H1 (cell line): ENCODE data around the gene HSPA12A. TPM values are rescaled to one million over a fixed set of nuclear protein-coding genes. Genes with fewer than 3 reads are reported as not detected.

Experiments used
- CTCF ChIA-PET: fragments of 300-600 bp; sonication (Branson Sonifier 250); formaldehyde crosslinking; loops from one replicate; lab custom pipeline; 2021; ENCODE audit not compliant: partially characterized antibody; lab: Charles Lee
- POLR2A ChIA-PET: fragments of 300-600 bp; sonication (Branson Sonifier 250); formaldehyde crosslinking; loops from one replicate; lab custom pipeline; 2021; ENCODE audit warnings: inconsistent platforms; ENCODE audit not compliant: partially characterized antibody; lab: Charles Lee
- DNase-seq, 2 experiments: peaks; one replicate each; pipeline versions ENCODE4 v3.0.0 to v3.0.0-alpha.2; 2010 to 2022; ENCODE audit warnings: low spot score in 2 of 2, low read depth in 1 of 2, mixed read lengths in 1 of 2
- FAIRE-seq: peaks from 2 replicates; lab custom pipeline; 2011; peaks lifted over from hg19 to GRCh38; lab: Jason Lieb, UNC
- H2AFZ ChIP-seq: 2 replicates; pipeline ENCODE4 v1.8.1; 2012; ENCODE audit warnings: low read length, inconsistent platforms
- H2AK5ac ChIP-seq: 2 replicates; pipeline ENCODE4 v1.6.1; 2013; ENCODE audit warnings: low read depth, low read length
- H2BK120ac ChIP-seq: replicated peaks from 2 replicates; pipeline ENCODE3; 2013; ENCODE audit warnings: low read depth, low read length, inconsistent platforms
- H2BK12ac ChIP-seq: 2 replicates; pipeline ENCODE4 v1.6.1; 2013; ENCODE audit warnings: low read depth, low read length
- H2BK15ac ChIP-seq: 2 replicates; pipeline ENCODE4 v1.6.1; 2013; ENCODE audit warnings: low read length
- H2BK20ac ChIP-seq: 2 replicates; pipeline ENCODE4 v1.6.1; 2013; ENCODE audit warnings: low read length
- H2BK5ac ChIP-seq: 2 replicates; pipeline ENCODE4 v1.6.1; 2013; ENCODE audit warnings: low read depth, low read length
- H3K14ac ChIP-seq: 2 replicates; pipeline ENCODE4 v1.6.1; 2013; ENCODE audit warnings: inconsistent platforms; ENCODE audit not compliant: insufficient read length
- H3K18ac ChIP-seq: 2 replicates; pipeline ENCODE4 v1.6.1; 2013; ENCODE audit warnings: low read length; ENCODE audit errors: extremely low read depth
- H3K23ac ChIP-seq: 2 replicates; pipeline ENCODE4 v1.6.1; 2013; ENCODE audit warnings: inconsistent platforms; ENCODE audit not compliant: insufficient read length
- H3K23me2 ChIP-seq: 2 replicates; pipeline ENCODE4 v1.6.1; 2013; ENCODE audit warnings: low read depth, low read length
- H3K27ac ChIP-seq: 2 replicates; pipeline ENCODE4 v1.6.1; 2011; ENCODE audit warnings: low read depth, low read length, inconsistent platforms
- H3K27me3 ChIP-seq, 4 experiments: replicated peaks in 1 of 4; 1 replicate in 1 of 4; 2 replicates in 3 of 4; pipeline versions ENCODE4 v1.6.1 to v1.8.1; 2011 to 2013; ENCODE audit warnings: low read length in 3 of 4, mild to moderate bottlenecking in 3 of 4, inconsistent platforms in 2 of 4, mixed read lengths in 2 of 4, moderate library complexity in 1 of 4; ENCODE audit not compliant: control insufficient read depth in 3 of 4, insufficient read depth in 3 of 4; ENCODE audit errors: extremely low read depth in 1 of 4
- H3K36me3 ChIP-seq, 4 experiments: 2 replicates each; pipeline versions ENCODE4 v1.6.1 to v1.8.1; 2011 to 2013; ENCODE audit warnings: mild to moderate bottlenecking in 4 of 4, low read length in 3 of 4, moderate library complexity in 2 of 4, control low read depth in 1 of 4, inconsistent platforms in 1 of 4; ENCODE audit not compliant: insufficient read depth in 4 of 4, control insufficient read depth in 2 of 4
- H3K4ac ChIP-seq: replicated peaks from 2 replicates; pipeline ENCODE3; 2013; ENCODE audit warnings: low read length, low read depth, mixed read lengths, inconsistent platforms; ENCODE audit not compliant: insufficient read length
- H3K4me1 ChIP-seq, 4 experiments: replicated peaks in 1 of 4; 1 replicate in 1 of 4; 2 replicates in 3 of 4; pipeline versions ENCODE4 v1.6.1 to v1.8.1; 2011 to 2013; ENCODE audit warnings: low read length in 3 of 4, inconsistent platforms in 2 of 4, mixed read lengths in 1 of 4; ENCODE audit not compliant: insufficient read depth in 4 of 4, control insufficient read depth in 3 of 4
- H3K4me2 ChIP-seq, 2 experiments: 2 replicates each; pipeline versions ENCODE4 v1.6.1 to v1.8.1; 2011 to 2013; ENCODE audit warnings: low read depth in 2 of 2, low read length in 2 of 2, control low read depth in 1 of 2, inconsistent platforms in 1 of 2, mild to moderate bottlenecking in 1 of 2; ENCODE audit not compliant: insufficient read depth in 1 of 2
- H3K4me3 ChIP-seq, 4 experiments: fragments of 200-600, 300-600 bp in 1 of 4; sonication (generic), shearing (Covaris generic), sonication (Bioruptor Twin) in 1 of 4; 2 replicates each; pipeline versions ENCODE4 v1.5.1 to v1.8.1; 2011 to 2016; ENCODE audit warnings: low read length in 4 of 4, low read depth in 3 of 4, control low read depth in 2 of 4, inconsistent platforms in 2 of 4, mild to moderate bottlenecking in 2 of 4, mixed read lengths in 1 of 4, moderate library complexity in 1 of 4; ENCODE audit not compliant: insufficient read depth in 2 of 4; ENCODE audit errors: extremely low read depth in 1 of 4
- H3K56ac ChIP-seq: replicated peaks from 2 replicates; pipeline ENCODE3; 2013; ENCODE audit warnings: low read depth, mild to moderate bottlenecking, mixed read lengths, low read length, inconsistent platforms; ENCODE audit not compliant: insufficient read length
- H3K79me1 ChIP-seq: 2 replicates; pipeline ENCODE4 v1.6.1; 2013; ENCODE audit warnings: low read depth, low read length, control low read depth
- H3K79me2 ChIP-seq, 2 experiments: 2 replicates each; pipeline versions ENCODE4 v1.6.1 to v1.8.1; 2012 to 2013; ENCODE audit warnings: low read length in 2 of 2, mild to moderate bottlenecking in 2 of 2, inconsistent platforms in 1 of 2; ENCODE audit not compliant: insufficient read depth in 2 of 2, control insufficient read depth in 1 of 2
- H3K9ac ChIP-seq, 4 experiments: replicated peaks in 1 of 4; 1 replicate in 1 of 4; 2 replicates in 3 of 4; pipeline versions ENCODE4 v1.6.1 to v1.8.1; 2011 to 2013; ENCODE audit warnings: low read depth in 3 of 4, low read length in 3 of 4, control low read depth in 2 of 4, mild to moderate bottlenecking in 2 of 4, moderate library complexity in 2 of 4, inconsistent platforms in 1 of 4; ENCODE audit errors: extremely low read depth in 1 of 4
- H3K9me3 ChIP-seq, 2 experiments: 2 replicates each; pipeline versions ENCODE4 v1.6.1 to v1.8.1; 2012 to 2013; ENCODE audit warnings: mild to moderate bottlenecking in 2 of 2, moderate library complexity in 2 of 2, control low read depth in 1 of 2, inconsistent platforms in 1 of 2, low read depth in 1 of 2, low read length in 1 of 2, mixed read lengths in 1 of 2; ENCODE audit not compliant: insufficient read depth in 2 of 2
- H4K20me1 ChIP-seq, 2 experiments: replicated peaks in 1 of 2; 2 replicates each; pipeline versions ENCODE3 to v1.8.1; 2011 to 2013; ENCODE audit warnings: inconsistent platforms in 2 of 2, low read length in 2 of 2, mild to moderate bottlenecking in 1 of 2; ENCODE audit not compliant: insufficient read depth in 2 of 2, control insufficient read depth in 1 of 2
- H4K5ac ChIP-seq: 2 replicates; pipeline ENCODE4 v1.6.1; 2013; ENCODE audit warnings: low read length, low read depth, mixed read lengths, inconsistent platforms; ENCODE audit not compliant: insufficient read length
- H4K8ac ChIP-seq: 2 replicates; pipeline ENCODE4 v1.8.0; 2013; ENCODE audit warnings: mild to moderate bottlenecking, moderate library complexity, low read length, inconsistent platforms; ENCODE audit not compliant: insufficient read depth; ENCODE audit errors: extremely low read depth
- H4K91ac ChIP-seq: replicated peaks from 2 replicates; pipeline ENCODE3; 2013; ENCODE audit warnings: low read length, mixed read lengths, inconsistent platforms; ENCODE audit not compliant: insufficient read length
- BCL11A ChIP-seq, 2 experiments: IDR thresholded peaks; one replicate each; pipeline ENCODE4 v1.6.1; 2011; ENCODE audit warnings: low read depth in 2 of 2, low read length in 2 of 2, mild to moderate bottlenecking in 2 of 2
- RFX5 ChIP-seq: IDR thresholded peaks from 2 replicates; pipeline ENCODE4 v1.6.1; 2011; ENCODE audit warnings: low read depth, low read length, improper control_type of control experiment, borderline replicate concordance
- SIN3A ChIP-seq, 2 experiments: IDR thresholded peaks in 1 of 2; conservative IDR thresholded peaks in 1 of 2; 2 replicates each; pipeline ENCODE4 v1.6.1; 2011 to 2012; ENCODE audit warnings: low read length in 2 of 2, improper control_type of control experiment in 1 of 2, low read depth in 1 of 2, mild to moderate bottlenecking in 1 of 2
- SIX5 ChIP-seq: IDR thresholded peaks from 2 replicates; pipeline ENCODE4 v1.6.1; 2011; ENCODE audit warnings: mild to moderate bottlenecking, low read depth, low read length
- SUZ12 ChIP-seq: fragments of 200-600 bp; sonication (generic); IDR thresholded peaks from 2 replicates; pipeline ENCODE4 v1.6.1; 2012; ENCODE audit warnings: mild to moderate bottlenecking, inconsistent platforms, low read length, moderate library complexity, mixed read lengths
- TAF7 ChIP-seq: optimal IDR thresholded peaks from 2 replicates; pipeline ENCODE3; 2011; ENCODE audit warnings: low read depth, mild to moderate bottlenecking, inconsistent platforms, low read length, moderate library complexity, borderline replicate concordance
- WGBS, 2 experiments: shearing (Covaris generic) in 1 of 2; methylation state at CpG; one replicate each; pipeline versions ENCODE4 v1.1.6 to v1.1.7; 2013 to 2015; ENCODE audit warnings: low lambda C conversion rate in 2 of 2, mixed read lengths in 2 of 2, inconsistent platforms in 1 of 2, low coverage in 1 of 2, missing lambda C conversion rate in 1 of 2; ENCODE audit not compliant: insufficient replicate concordance in 2 of 2, insufficient coverage in 1 of 2, insufficient read length in 1 of 2; ENCODE audit errors: extremely low coverage in 1 of 2, missing lambda C conversion rate in 1 of 2; 5-methylcytosine and 5-hydroxymethylcytosine counted together
- polyA plus RNA-seq, 7 experiments: library from polyadenylated mRNA; depleted of rRNA in 3 of 7; stranded (reverse) in 5 of 7; unstranded in 2 of 7; fragments of >200 nt in 5 of 7; fragments of 200-250 nt in 2 of 7; gene quantifications; 1 replicate in 5 of 7; 2 replicates in 1 of 7; 4 replicates in 1 of 7; pipeline versions ENCODE4 v1.2.1 to v1.2.3, GENCODE V29; 2011 to 2013; ENCODE audit warnings: missing spikeins in 2 of 7, mixed read lengths in 2 of 7
- total RNA-seq: library from RNA; stranded (reverse); fragmentation: NEBNext Ultra II Directional; extraction: Animal tissue kit (Norgen Biotek cat#: 25700); gene quantifications from 2 replicates; pipeline ENCODE4 v1.2.1, GENCODE V29; 2021

Gene HSPA12A
- total and polyA plus RNA-seq, 2 of the 8 experiments (the other 6 are each of a cell fraction or from before 2014, with no cell fraction given) = 3.1 to 6.9 TPM

GRCh38 chr10:116780691-116781205 lies 38.4 kb upstream of the HSPA12A start:
- Histone ChIP-seq H3K23ac (no peak overlapping the region), H2BK12ac (no peak overlapping the region), H3K79me1 (no peaks in the 10 kb centered on the region; the same call in 1 of the 2 replicates), H3K27ac (no peak overlapping the region), H3K14ac (no peak overlapping the region), H4K20me1 (no peaks in the 10 kb centered on the region), H3K18ac (no peak overlapping the region), H3K36me3 (no peaks in the 10 kb centered on the region), H2BK5ac (no peak overlapping the region), H4K5ac (no peak overlapping the region), H2AK5ac (no peak overlapping the region), H2AFZ (no peak overlapping the region), H3K9ac (no peak overlapping the region), H3K4me3 (no peak overlapping the region), H3K4me2 (no peak overlapping the region), H2BK20ac (no peak overlapping the region), H3K4ac (no peak overlapping the region), H3K23me2 (0 out of 2 replicates have a peak, but pooled peaks cover 1% of the 10 kb centered on the region), H4K91ac (no peak overlapping the region), H3K79me2 (no peaks in the 10 kb centered on the region), H3K9me3 (no peaks in the 10 kb centered on the region), H2BK15ac (no peak overlapping the region), H2BK120ac (no peak overlapping the region), H3K56ac (no peak overlapping the region), H4K8ac (no peak overlapping the region), H3K27me3 (no peaks in the 10 kb centered on the region), H3K4me1 (no peaks in the 10 kb centered on the region; a peak in 1 of 7 replicates)
- POLR2A ChIA-PET = no interaction called here
- TF ChIP-seq RFX5 (no peak), SUZ12 (no peak), BCL11A (IDR thresholded peaks at IDR 0.05; ENCODE audit: low read depth in 2 of 2, low read length in 2 of 2) (no peak), SIN3A (conservative IDR thresholded peaks at IDR 0.05 in 1 of 2, IDR thresholded peaks at IDR 0.05 in 1 of 2; ENCODE audit: low read depth in 1 of 2, low read length in 2 of 2) (no peak), SIX5 (no peak), TAF7 (no peak)
- WGBS, 2 experiments = 93% methylated on average over 3 of the region's 3 CpGs; no CpG with 5 or more reads in 1 of the 2 experiments
- FAIRE-seq (no peak), DNase-seq (no peak)
- CTCF ChIA-PET = interaction anchor here (0.8 to 4.8 kb wide), 3 partner anchors 74 to 406 kb away, joined by 3 to 25 read pairs (median 3); no protein-coding TSS in a partner anchor
